Measurements from ENCODE around the gene PGAP3. TPM values are rescaled to one million over a fixed set of nuclear protein-coding genes. Genes with fewer than 3 reads are reported as not detected.
"Not testable (repeated sequence)": the region's sequence is repeated elsewhere in the genome, so short reads cannot be mapped to it uniquely, and the experiment has no call there.

Gene PGAP3
- total RNA-seq, 1 donor from 2014 or later, result 10.7 TPM

GRCh38 chr17:39701012-39701783 is 13.3 kb upstream of the PGAP3 start:
- Histone ChIP-seq H3K4me1 (peaks cover 72% of the 10 kb centered on the region), H3K9me3 (replicated peaks) (no peaks in the 10 kb centered on the region), H3K4me3 (peak overlapping the region; percentile 97), H3K27me3 (ENCODE audit: low read depth) (no peaks in the 10 kb centered on the region), H3K36me3 (no peaks in the 10 kb centered on the region), H3K27ac (replicated peaks) (peak overlapping the region; percentile 90)
- no peak for TF ChIP-seq CTCF (IDR thresholded peaks at IDR 0.05; ENCODE audit: borderline replicate concordance)
- DNase-seq, result no peak
- intact Hi-C loops (cut with micrococcal nuclease), result no loop called here

GRCh38 chr17:39700148-39700987 is 12.5 kb upstream of the PGAP3 start:
- DNase-seq, result no peak
- no peaks in the 10 kb centered on the region for H3K27me3 ChIP-seq (ENCODE audit: low read depth)
- intact Hi-C loops (cut with micrococcal nuclease), result no loop called here
- no peak for TF ChIP-seq CTCF (IDR thresholded peaks at IDR 0.05; ENCODE audit: borderline replicate concordance)
- no peaks in the 10 kb centered on the region for H3K9me3 ChIP-seq (replicated peaks)
- H3K36me3 ChIP-seq, result no peaks in the 10 kb centered on the region
- peaks cover 64% of the 10 kb centered on the region for H3K4me1 ChIP-seq
- H3K27ac ChIP-seq (replicated peaks), result peak overlapping the region; percentile 90
- H3K4me3 ChIP-seq, result peak overlapping the region; percentile 97

GRCh38 chr17:39699818-39700147 is 11.9 kb upstream of the PGAP3 start, which contains the start of gene ERBB2:
Gene ERBB2, plus strand, starts transcription at chr17:39700064. Its CDS starts 175 bp downstream, at chr17:39700239.
- no peak for TF ChIP-seq CTCF (IDR thresholded peaks at IDR 0.05; ENCODE audit: borderline replicate concordance)
- H3K36me3 ChIP-seq, result no peaks in the 10 kb centered on the region
- peak; percentile 68 for DNase-seq
- intact Hi-C loops (cut with micrococcal nuclease), result no loop called here
- H3K27ac ChIP-seq (replicated peaks), result peak within 1 kb of the TSS; percentile 90
- H3K4me1 ChIP-seq, result peaks cover 58% of the 10 kb centered on the region
- no peaks in the 10 kb centered on the region for H3K27me3 ChIP-seq (ENCODE audit: low read depth)
- no peaks in the 10 kb centered on the region for H3K9me3 ChIP-seq (replicated peaks)
- peak within 1 kb of the TSS; percentile 97 for H3K4me3 ChIP-seq

GRCh38 chr17:39699157-39699817 is 11.4 kb upstream of the PGAP3 start:
- DNase-seq; H3K9me3 ChIP-seq (replicated peaks); intact Hi-C loops (cut with micrococcal nuclease); H3K36me3 ChIP-seq; H3K27me3 ChIP-seq (ENCODE audit: low read depth): not testable (repeated sequence)
- Histone ChIP-seq H3K27ac (replicated peaks) (peak overlapping the region; percentile 90), H3K4me3 (peak overlapping the region; percentile 97), H3K4me1 (peaks cover 53% of the 10 kb centered on the region)

GRCh38 chr17:39697961-39698360 is 10.1 kb upstream of the PGAP3 start:
- no peaks in the 10 kb centered on the region for H3K27me3 ChIP-seq (ENCODE audit: low read depth)
- no peak overlapping the region for H3K27ac ChIP-seq (replicated peaks)
- TF ChIP-seq CTCF (IDR thresholded peaks at IDR 0.05; ENCODE audit: borderline replicate concordance), result no peak
- no peaks in the 10 kb centered on the region for H3K9me3 ChIP-seq (replicated peaks)
- no peaks in the 10 kb centered on the region for H3K36me3 ChIP-seq
- no peak overlapping the region for H3K4me3 ChIP-seq
- intact Hi-C loops (cut with micrococcal nuclease), result no loop called here
- no peak for DNase-seq
- peaks cover 40% of the 10 kb centered on the region for H3K4me1 ChIP-seq
